Neural cell (in vitro differentiated cells): ENCODE results near the gene NRN1L. TPM values are rescaled to one million over a fixed set of nuclear protein-coding genes. Genes with fewer than 3 reads are reported as not detected.

Source experiments
- H2AFZ ChIP-seq: fragments of 200-600, 300-800 bp; sonication (generic), shearing (Covaris generic); 2 replicates; pipeline ENCODE4 v1.6.0; 2014; ENCODE audit warnings: low read depth, mild to moderate bottlenecking, antibody characterized with exemption, low read length, moderate library complexity
- H3F3A ChIP-seq: fragments of 200-600 bp; shearing (Covaris generic); 2 replicates; pipeline ENCODE4 v1.6.1; 2016; ENCODE audit warnings: mild to moderate bottlenecking, moderate library complexity, mixed read lengths, antibody characterized with exemption, low read length; ENCODE audit not compliant: insufficient read depth, poor library complexity, severe bottlenecking
- H3K27ac ChIP-seq: fragments of 200-600, 300-800 bp; sonication (generic), shearing (Covaris generic); 2 replicates; pipeline ENCODE4 v1.5.1; 2014; ENCODE audit warnings: mild to moderate bottlenecking, low read length, moderate library complexity
- H3K27me3 ChIP-seq: fragments of 300-800, 200-600 bp; sonication (generic), shearing (Covaris generic); 2 replicates; pipeline ENCODE4 v1.6.0; 2014; ENCODE audit warnings: mild to moderate bottlenecking, low read depth, low read length, moderate library complexity; ENCODE audit not compliant: insufficient read depth
- H3K36me3 ChIP-seq: fragments of 300-800, 200-600 bp; sonication (generic), shearing (Covaris generic); 2 replicates; pipeline ENCODE4 v1.5.1; 2014; ENCODE audit warnings: mild to moderate bottlenecking, antibody characterized with exemption, low read length, moderate library complexity; ENCODE audit not compliant: insufficient read depth
- H3K4me2 ChIP-seq: fragments of 300-800, 200-600 bp; sonication (generic), shearing (Covaris generic); 2 replicates; pipeline ENCODE4 v1.6.0; 2014; ENCODE audit warnings: mild to moderate bottlenecking, low read length
- H3K4me3 ChIP-seq: fragments of 300-800, 200-600 bp; sonication (generic), shearing (Covaris generic); 2 replicates; pipeline ENCODE4 v1.5.1; 2014; ENCODE audit warnings: mild to moderate bottlenecking, low read length, moderate library complexity
- H3K79me2 ChIP-seq: fragments of 200-600 bp; shearing (Covaris generic); replicated peaks from 2 replicates; pipeline ENCODE4 v1.6.0; 2014; ENCODE audit warnings: mild to moderate bottlenecking, low read length, moderate library complexity; ENCODE audit not compliant: insufficient read depth
- H3K9ac ChIP-seq: fragments of 300-800, 200-600 bp; sonication (generic), shearing (Covaris generic); 2 replicates; pipeline ENCODE4 v1.6.1; 2016; ENCODE audit warnings: mild to moderate bottlenecking, low read length, mixed read lengths
- H3K9me2 ChIP-seq: fragments of 200-600 bp; shearing (Covaris generic); 2 replicates; pipeline ENCODE4 v1.6.1; 2016; ENCODE audit warnings: mild to moderate bottlenecking, low read length, mixed read lengths; ENCODE audit not compliant: insufficient read depth
- H3K9me3 ChIP-seq: fragments of 200-600, 300-800 bp; sonication (generic), shearing (Covaris generic); 2 replicates; pipeline ENCODE4 v1.6.1; 2016; ENCODE audit warnings: mild to moderate bottlenecking, mixed run types, low read length, moderate library complexity, mixed read lengths
- H4K20me1 ChIP-seq: fragments of 200-600 bp; shearing (Covaris generic); 2 replicates; pipeline ENCODE4 v1.6.1; 2016; ENCODE audit warnings: mild to moderate bottlenecking, mixed run types; ENCODE audit not compliant: insufficient read depth
- EP300 ChIP-seq: fragments of 450-650 bp; conservative IDR thresholded peaks from 2 replicates; pipeline ENCODE4 v1.6.1; 2014; ENCODE audit warnings: antibody characterized with exemption, mild to moderate bottlenecking, moderate library complexity; ENCODE audit not compliant: poor library complexity, severe bottlenecking
- EZH2 ChIP-seq: fragments of 200-600, 300-800 bp; shearing (Covaris generic), sonication (generic); IDR thresholded peaks from 2 replicates; pipeline ENCODE4 v1.6.1; 2014; ENCODE audit warnings: antibody characterized with exemption, low read length, borderline replicate concordance, mild to moderate bottlenecking; ENCODE audit not compliant: insufficient read depth, poor library complexity, severe bottlenecking
- MXI1 ChIP-seq: fragments of 450-650 bp; conservative IDR thresholded peaks from 2 replicates; pipeline ENCODE4 v1.6.1; 2014; ENCODE audit warnings: antibody characterized with exemption, mild to moderate bottlenecking; ENCODE audit not compliant: poor library complexity, severe bottlenecking
- POLR2AphosphoS5 ChIP-seq: IDR thresholded peaks from 2 replicates; pipeline ENCODE4 v1.6.1; 2012
- RAD21 ChIP-seq: fragments of 450-650 bp; conservative IDR thresholded peaks from 2 replicates; pipeline ENCODE4 v1.6.1; 2014; ENCODE audit warnings: antibody characterized with exemption, mild to moderate bottlenecking, moderate library complexity
- SMC3 ChIP-seq: fragments of 450-650 bp; conservative IDR thresholded peaks from 2 replicates; pipeline ENCODE4 v1.6.1; 2014; ENCODE audit warnings: antibody characterized with exemption, mild to moderate bottlenecking, moderate library complexity; ENCODE audit not compliant: poor library complexity
- TAF1 ChIP-seq: IDR thresholded peaks from 2 replicates; pipeline ENCODE4 v1.6.1; 2012; ENCODE audit warnings: low read depth
- polyA plus RNA-seq: library from polyadenylated mRNA; depleted of rRNA; stranded (reverse); fragments of >200 nt; gene quantifications from 2 replicates; pipeline ENCODE4 v1.2.3, GENCODE V29; 2014
- TF ChIP-seq, protein P1 (sequence below): fragments of 450-650 bp; IDR thresholded peaks from 2 replicates; pipeline ENCODE4 v1.5.1; 2014; ENCODE audit warnings: antibody characterized with exemption, mild to moderate bottlenecking, moderate library complexity; ENCODE audit not compliant: poor library complexity, severe bottlenecking
- TF ChIP-seq, protein P2 (sequence below): IDR thresholded peaks from 2 replicates; pipeline ENCODE4 v1.6.1; 2012; ENCODE audit warnings: borderline replicate concordance

The NRN1L gene
- polyA plus RNA-seq, 1 donor from 2014 or later, result not detected

DNA sequence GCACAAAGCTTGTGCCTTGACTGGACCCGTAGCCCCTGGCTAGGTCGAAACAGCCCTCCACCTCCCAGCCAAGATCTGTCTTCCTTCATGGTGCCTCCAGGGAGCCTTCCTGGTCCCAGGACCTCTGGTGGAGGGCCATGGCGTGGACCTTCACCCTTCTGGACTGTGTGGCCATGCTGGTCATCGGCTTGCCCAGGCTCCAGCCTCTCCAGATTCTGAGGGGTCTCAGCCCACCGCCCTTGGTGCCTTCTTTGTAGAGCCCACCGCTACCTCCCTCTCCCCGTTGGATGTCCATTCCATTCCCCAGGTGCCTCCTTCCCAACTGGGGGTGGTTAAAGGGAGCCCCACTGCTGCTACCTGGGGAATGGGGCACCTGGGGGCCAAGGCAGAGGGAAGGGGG, 43.5 kb downstream of the NRN1L start:
- Histone ChIP-seq H3K4me3 (no peak overlapping the region), H3K27me3 (no peaks in the 10 kb centered on the region), H3K79me2 (no peaks in the 10 kb centered on the region), H3K9ac (no peak overlapping the region), H3K9me3 (no peaks in the 10 kb centered on the region), H2AFZ (no peak overlapping the region), H3K36me3 (no peaks in the 10 kb centered on the region), H3F3A (no peaks in the 10 kb centered on the region), H3K27ac (no peak overlapping the region), H3K4me2 (no peak overlapping the region), H3K9me2 (no peaks in the 10 kb centered on the region), H4K20me1 (no peaks in the 10 kb centered on the region)
- TF ChIP-seq MXI1, result no peak
- TF ChIP-seq RAD21, result no peak
- TF ChIP-seq, protein P1, sequence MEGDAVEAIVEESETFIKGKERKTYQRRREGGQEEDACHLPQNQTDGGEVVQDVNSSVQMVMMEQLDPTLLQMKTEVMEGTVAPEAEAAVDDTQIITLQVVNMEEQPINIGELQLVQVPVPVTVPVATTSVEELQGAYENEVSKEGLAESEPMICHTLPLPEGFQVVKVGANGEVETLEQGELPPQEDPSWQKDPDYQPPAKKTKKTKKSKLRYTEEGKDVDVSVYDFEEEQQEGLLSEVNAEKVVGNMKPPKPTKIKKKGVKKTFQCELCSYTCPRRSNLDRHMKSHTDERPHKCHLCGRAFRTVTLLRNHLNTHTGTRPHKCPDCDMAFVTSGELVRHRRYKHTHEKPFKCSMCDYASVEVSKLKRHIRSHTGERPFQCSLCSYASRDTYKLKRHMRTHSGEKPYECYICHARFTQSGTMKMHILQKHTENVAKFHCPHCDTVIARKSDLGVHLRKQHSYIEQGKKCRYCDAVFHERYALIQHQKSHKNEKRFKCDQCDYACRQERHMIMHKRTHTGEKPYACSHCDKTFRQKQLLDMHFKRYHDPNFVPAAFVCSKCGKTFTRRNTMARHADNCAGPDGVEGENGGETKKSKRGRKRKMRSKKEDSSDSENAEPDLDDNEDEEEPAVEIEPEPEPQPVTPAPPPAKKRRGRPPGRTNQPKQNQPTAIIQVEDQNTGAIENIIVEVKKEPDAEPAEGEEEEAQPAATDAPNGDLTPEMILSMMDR, result no peak
- no peak for TF ChIP-seq TAF1
- TF ChIP-seq POLR2AphosphoS5, result no peak
- TF ChIP-seq EP300, result no peak
- no peak for TF ChIP-seq SMC3
- TF ChIP-seq, protein P2, sequence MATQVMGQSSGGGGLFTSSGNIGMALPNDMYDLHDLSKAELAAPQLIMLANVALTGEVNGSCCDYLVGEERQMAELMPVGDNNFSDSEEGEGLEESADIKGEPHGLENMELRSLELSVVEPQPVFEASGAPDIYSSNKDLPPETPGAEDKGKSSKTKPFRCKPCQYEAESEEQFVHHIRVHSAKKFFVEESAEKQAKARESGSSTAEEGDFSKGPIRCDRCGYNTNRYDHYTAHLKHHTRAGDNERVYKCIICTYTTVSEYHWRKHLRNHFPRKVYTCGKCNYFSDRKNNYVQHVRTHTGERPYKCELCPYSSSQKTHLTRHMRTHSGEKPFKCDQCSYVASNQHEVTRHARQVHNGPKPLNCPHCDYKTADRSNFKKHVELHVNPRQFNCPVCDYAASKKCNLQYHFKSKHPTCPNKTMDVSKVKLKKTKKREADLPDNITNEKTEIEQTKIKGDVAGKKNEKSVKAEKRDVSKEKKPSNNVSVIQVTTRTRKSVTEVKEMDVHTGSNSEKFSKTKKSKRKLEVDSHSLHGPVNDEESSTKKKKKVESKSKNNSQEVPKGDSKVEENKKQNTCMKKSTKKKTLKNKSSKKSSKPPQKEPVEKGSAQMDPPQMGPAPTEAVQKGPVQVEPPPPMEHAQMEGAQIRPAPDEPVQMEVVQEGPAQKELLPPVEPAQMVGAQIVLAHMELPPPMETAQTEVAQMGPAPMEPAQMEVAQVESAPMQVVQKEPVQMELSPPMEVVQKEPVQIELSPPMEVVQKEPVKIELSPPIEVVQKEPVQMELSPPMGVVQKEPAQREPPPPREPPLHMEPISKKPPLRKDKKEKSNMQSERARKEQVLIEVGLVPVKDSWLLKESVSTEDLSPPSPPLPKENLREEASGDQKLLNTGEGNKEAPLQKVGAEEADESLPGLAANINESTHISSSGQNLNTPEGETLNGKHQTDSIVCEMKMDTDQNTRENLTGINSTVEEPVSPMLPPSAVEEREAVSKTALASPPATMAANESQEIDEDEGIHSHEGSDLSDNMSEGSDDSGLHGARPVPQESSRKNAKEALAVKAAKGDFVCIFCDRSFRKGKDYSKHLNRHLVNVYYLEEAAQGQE, result no peak
- TF ChIP-seq EZH2, result no peak

GRCh38 chr16:67928561-67929364, 44.1 kb downstream of the NRN1L start:
- Histone ChIP-seq H3K9me2 (no peaks in the 10 kb centered on the region), H3K27me3 (no peaks in the 10 kb centered on the region), H3K4me2 (no peak overlapping the region), H2AFZ (no peak overlapping the region), H3K27ac (no peak overlapping the region), H3K9me3 (no peaks in the 10 kb centered on the region), H3K79me2 (no peaks in the 10 kb centered on the region), H4K20me1 (no peaks in the 10 kb centered on the region), H3K9ac (no peak overlapping the region), H3K36me3 (no peaks in the 10 kb centered on the region), H3K4me3 (no peak overlapping the region), H3F3A (no peaks in the 10 kb centered on the region)
- TF ChIP-seq TAF1 (no peak), RAD21 (peak; percentile 81), SMC3 (peak; percentile 90), EZH2 (no peak)
- TF ChIP-seq, protein P1, result peak; percentile 87
- TF ChIP-seq, protein P2, result no peak
